Dendritic cell treated with granulocyte-macrophage colony-stimulating factor and Interleukin-4, amounts not matched to agents 40 ng/mL and 50 ng/mL, for 4 days (primary cell): Measurements from ENCODE around the gene FGF12.

Experiments
- H3K27ac Mint-ChIP-seq: one replicate; pipeline ENCODE4 v1.8.0; 2022; ENCODE audit warnings: mild to moderate bottlenecking, mixed read lengths
- H3K27me3 Mint-ChIP-seq: one replicate; pipeline ENCODE4 v1.8.0; 2022; ENCODE audit warnings: mild to moderate bottlenecking, mixed read lengths
- H3K36me3 Mint-ChIP-seq: one replicate; pipeline ENCODE4 v1.8.0; 2022; ENCODE audit warnings: low read depth, mixed read lengths
- H3K4me1 Mint-ChIP-seq: one replicate; pipeline ENCODE4 v1.8.0; 2022; ENCODE audit warnings: low read depth, mixed read lengths
- H3K4me3 Mint-ChIP-seq: one replicate; pipeline ENCODE4 v1.8.0; 2022; ENCODE audit warnings: mild to moderate bottlenecking, moderate library complexity, mixed read lengths
- H3K9me3 Mint-ChIP-seq: one replicate; pipeline ENCODE4 v1.8.0; 2022; ENCODE audit warnings: mixed read lengths
- intact Hi-C: fragments of 100-400 bp; cut with micrococcal nuclease; formaldehyde crosslinking; loops from one replicate; pipeline ENCODE4 v1.15.0; 2022

Gene FGF12

GRCh38 chr3:192133271-192133670 is 594.1 kb downstream of the FGF12 start:
- intact Hi-C loops, result no loop called here
- Mint-ChIP-seq H3K36me3 (no peaks in the 10 kb centered on the region), H3K4me1 (no peaks in the 10 kb centered on the region), H3K27ac (no peak overlapping the region), H3K9me3 (no peaks in the 10 kb centered on the region), H3K4me3 (no peak overlapping the region), H3K27me3 (no peaks in the 10 kb centered on the region)

- Mint-ChIP-seq H3K36me3 (no peaks in the 10 kb centered on the region), H3K9me3 (no peaks in the 10 kb centered on the region), H3K4me1 (no peaks in the 10 kb centered on the region), H3K27ac (no peak overlapping the region), H3K4me3 (no peak overlapping the region), H3K27me3 (no peaks in the 10 kb centered on the region)
- intact Hi-C loops, result no loop called here
These were observed 596.7 kb downstream of the FGF12 start for GRCh38 chr3:192130534-192131132.

GRCh38 chr3:192129586-192129985 is 597.8 kb downstream of the FGF12 start:
- H3K4me1 Mint-ChIP-seq, result no peaks in the 10 kb centered on the region
- no peak overlapping the region for H3K27ac Mint-ChIP-seq
- no peaks in the 10 kb centered on the region for H3K9me3 Mint-ChIP-seq
- intact Hi-C loops, result no loop called here
- H3K36me3 Mint-ChIP-seq, result no peaks in the 10 kb centered on the region
- H3K27me3 Mint-ChIP-seq, result no peaks in the 10 kb centered on the region
- no peak overlapping the region for H3K4me3 Mint-ChIP-seq

- H3K27ac Mint-ChIP-seq, result no peak overlapping the region
- intact Hi-C loops, result no loop called here
- no peak overlapping the region for H3K4me3 Mint-ChIP-seq
- no peaks in the 10 kb centered on the region for H3K27me3 Mint-ChIP-seq
- no peaks in the 10 kb centered on the region for H3K36me3 Mint-ChIP-seq
- H3K4me1 Mint-ChIP-seq, result no peaks in the 10 kb centered on the region
- no peaks in the 10 kb centered on the region for H3K9me3 Mint-ChIP-seq
These were observed 598.4 kb downstream of the FGF12 start for GRCh38 chr3:192128922-192129321.

GRCh38 chr3:192128060-192128459 is 599.3 kb downstream of the FGF12 start:
- Mint-ChIP-seq H3K4me3 (no peak overlapping the region), H3K27me3 (no peaks in the 10 kb centered on the region), H3K9me3 (no peaks in the 10 kb centered on the region), H3K27ac (no peak overlapping the region), H3K36me3 (no peaks in the 10 kb centered on the region), H3K4me1 (no peaks in the 10 kb centered on the region)
- intact Hi-C loops, result no loop called here

- no peaks in the 10 kb centered on the region for H3K27me3 Mint-ChIP-seq
- intact Hi-C loops, result no loop called here
- no peaks in the 10 kb centered on the region for H3K9me3 Mint-ChIP-seq
- H3K4me3 Mint-ChIP-seq, result no peak overlapping the region
- no peak overlapping the region for H3K27ac Mint-ChIP-seq
- H3K36me3 Mint-ChIP-seq, result no peaks in the 10 kb centered on the region
- no peaks in the 10 kb centered on the region for H3K4me1 Mint-ChIP-seq
These were observed 604.3 kb downstream of the FGF12 start for GRCh38 chr3:192122832-192123594.

- Mint-ChIP-seq H3K4me1 (no peaks in the 10 kb centered on the region), H3K4me3 (no peak overlapping the region), H3K27ac (no peak overlapping the region), H3K36me3 (no peaks in the 10 kb centered on the region), H3K9me3 (no peaks in the 10 kb centered on the region), H3K27me3 (no peaks in the 10 kb centered on the region)
- intact Hi-C loops, result no loop called here
These were observed 605.4 kb downstream of the FGF12 start for GRCh38 chr3:192121923-192122322.

GRCh38 chr3:192108820-192109219 is 618.5 kb downstream of the FGF12 start:
- intact Hi-C loops, result no loop called here
- Mint-ChIP-seq H3K4me1 (no peaks in the 10 kb centered on the region), H3K27me3 (no peaks in the 10 kb centered on the region), H3K36me3 (no peaks in the 10 kb centered on the region), H3K4me3 (no peak overlapping the region), H3K27ac (no peak overlapping the region), H3K9me3 (peaks cover 8% of the 10 kb centered on the region)

DNA sequence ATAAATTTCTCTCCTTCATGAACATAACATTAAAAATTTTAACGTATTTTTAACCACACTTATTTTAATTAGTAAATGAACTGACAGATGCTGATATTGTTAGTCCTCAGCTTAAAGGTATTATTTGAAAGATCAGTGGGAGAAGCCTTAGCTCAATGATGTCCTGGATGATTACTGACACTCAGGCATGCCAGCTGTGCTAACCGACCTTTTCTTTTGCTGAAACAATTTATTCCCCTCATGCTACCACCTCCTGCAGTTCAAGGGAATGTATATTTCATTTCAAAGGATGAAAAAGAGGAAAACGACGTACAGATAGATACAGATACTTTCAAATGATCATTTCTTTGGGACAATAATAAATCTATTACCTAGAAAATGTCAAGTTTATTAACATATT is 620.8 kb downstream of the FGF12 start:
- Mint-ChIP-seq H3K27ac (no peak overlapping the region), H3K4me3 (no peak overlapping the region), H3K27me3 (no peaks in the 10 kb centered on the region), H3K4me1 (no peaks in the 10 kb centered on the region), H3K36me3 (no peaks in the 10 kb centered on the region), H3K9me3 (no peaks in the 10 kb centered on the region)
- intact Hi-C loops, result no loop called here

- intact Hi-C loops, result no loop called here
- H3K27me3 Mint-ChIP-seq, result no peaks in the 10 kb centered on the region
- no peaks in the 10 kb centered on the region for H3K36me3 Mint-ChIP-seq
- no peaks in the 10 kb centered on the region for H3K4me1 Mint-ChIP-seq
- no peak overlapping the region for H3K27ac Mint-ChIP-seq
- H3K9me3 Mint-ChIP-seq, result peaks cover 38% of the 10 kb centered on the region
- no peak overlapping the region for H3K4me3 Mint-ChIP-seq
These were observed 634.8 kb downstream of the FGF12 start for GRCh38 chr3:192092388-192093005.

DNA sequence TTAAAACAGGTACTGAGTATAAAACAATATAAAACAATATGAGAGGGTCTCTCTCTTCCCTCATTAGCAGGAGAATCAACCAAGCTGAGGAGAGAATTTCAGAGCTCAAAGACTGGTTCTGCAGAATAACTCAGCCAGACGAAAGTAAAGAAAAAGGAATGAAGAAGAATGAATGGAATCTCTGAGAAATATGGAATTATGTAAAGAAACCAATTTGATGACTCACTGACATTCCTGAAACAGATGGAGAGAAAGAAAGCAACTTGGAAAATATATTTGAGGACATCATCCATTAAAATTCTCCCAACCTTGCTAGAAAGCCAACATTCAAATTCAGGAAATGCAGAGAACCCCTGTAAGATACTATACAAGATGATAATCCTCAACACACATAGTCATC is 635.5 kb downstream of the FGF12 start:
- intact Hi-C loops, result no loop called here
- H3K36me3 Mint-ChIP-seq, result no peaks in the 10 kb centered on the region
- H3K9me3 Mint-ChIP-seq, result peaks cover 38% of the 10 kb centered on the region
- no peaks in the 10 kb centered on the region for H3K27me3 Mint-ChIP-seq
- no peak overlapping the region for H3K27ac Mint-ChIP-seq
- H3K4me1 Mint-ChIP-seq, result no peaks in the 10 kb centered on the region
- no peak overlapping the region for H3K4me3 Mint-ChIP-seq

DNA sequence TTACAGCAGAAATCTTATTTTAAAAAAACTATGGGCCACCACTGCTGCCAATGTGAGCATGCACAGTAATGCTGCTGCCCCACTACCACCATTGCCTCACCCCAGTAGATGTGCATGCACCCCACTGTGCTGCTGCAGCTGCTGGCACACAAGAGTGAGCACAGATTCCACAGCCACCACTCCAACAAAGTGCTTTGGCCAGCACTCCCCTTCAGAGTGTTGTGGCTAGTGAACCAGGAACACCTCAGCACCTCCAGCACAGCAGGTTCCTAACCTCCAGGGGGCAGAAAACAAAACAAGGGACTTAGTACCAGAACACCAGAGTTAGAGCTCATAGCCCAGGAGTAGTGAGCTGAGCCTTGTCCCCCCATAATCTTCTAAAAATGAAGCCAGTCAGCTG is 636.8 kb downstream of the FGF12 start:
- H3K9me3 Mint-ChIP-seq, result peaks cover 38% of the 10 kb centered on the region
- intact Hi-C loops, result no loop called here

More for the DNA sequence above, 636.8 kb downstream of the FGF12 start:
- no peaks in the 10 kb centered on the region for H3K27me3 Mint-ChIP-seq
- H3K27ac Mint-ChIP-seq, result no peak overlapping the region
- no peaks in the 10 kb centered on the region for H3K36me3 Mint-ChIP-seq
- no peak overlapping the region for H3K4me3 Mint-ChIP-seq
- no peaks in the 10 kb centered on the region for H3K4me1 Mint-ChIP-seq
